CD14-positive monocyte (primary cell): Measurements from ENCODE around the gene PITPNC1. TPM values are rescaled to one million over a fixed set of nuclear protein-coding genes. Genes with fewer than 3 reads are reported as not detected.

ENCODE experiments used
- DNase-seq, 3 donors: peaks; one replicate each; pipeline ENCODE4 v3.0.0-alpha.2; 2011 to 2022
- H2AFZ ChIP-seq: 2 replicates; pipeline ENCODE4 v1.6.0; 2012; ENCODE audit warnings: mild to moderate bottlenecking, low read depth, low read length, inconsistent platforms; ENCODE audit not compliant: insufficient read depth, poor library complexity, severe bottlenecking
- H3K27ac ChIP-seq, 2 donors: 1 replicate in 1 of 2; 2 replicates in 1 of 2; pipeline ENCODE4 v1.5.1; 2012 to 2013; ENCODE audit warnings: low read length in 2 of 2, control low read depth in 1 of 2, inconsistent platforms in 1 of 2, low read depth in 1 of 2, mild to moderate bottlenecking in 1 of 2
- H3K27me3 ChIP-seq, 2 donors: one replicate each; pipeline versions ENCODE4 v1.6.0 to v1.6.1; 2011 to 2013; ENCODE audit warnings: low read length in 2 of 2; ENCODE audit not compliant: control insufficient read depth in 2 of 2, insufficient read depth in 2 of 2
- H3K36me3 ChIP-seq, 2 donors: replicated peaks in 1 of 2; 1 replicate in 1 of 2; 2 replicates in 1 of 2; pipeline versions ENCODE4 v1.5.1 to v1.6.1; 2012 to 2013; ENCODE audit warnings: low read length in 2 of 2, control low read depth in 1 of 2, inconsistent platforms in 1 of 2, mild to moderate bottlenecking in 1 of 2; ENCODE audit not compliant: insufficient read depth in 2 of 2, control insufficient read depth in 1 of 2
- H3K4me1 ChIP-seq, 2 donors: 1 replicate in 1 of 2; 2 replicates in 1 of 2; pipeline versions ENCODE4 v1.5.1 to v1.6.1; 2012 to 2013; ENCODE audit warnings: low read length in 2 of 2, control low read depth in 1 of 2, inconsistent platforms in 1 of 2, mild to moderate bottlenecking in 1 of 2, moderate library complexity in 1 of 2; ENCODE audit not compliant: insufficient read depth in 2 of 2, control insufficient read depth in 1 of 2
- H3K4me2 ChIP-seq: replicated peaks from 2 replicates; pipeline ENCODE3; 2012; ENCODE audit warnings: low read length, moderate library complexity, mild to moderate bottlenecking; ENCODE audit not compliant: poor library complexity, severe bottlenecking; ENCODE audit errors: extremely low read depth
- H3K4me3 ChIP-seq, 3 experiments: fragments of 200-600 bp in 1 of 3; sonication (generic) in 1 of 3; replicated peaks in 1 of 3; 1 replicate in 2 of 3; 2 replicates in 1 of 3; pipeline ENCODE4 v1.5.1; 2011 to 2013; ENCODE audit warnings: low read length in 3 of 3, mild to moderate bottlenecking in 3 of 3, control low read depth in 2 of 3, low read depth in 2 of 3, inconsistent platforms in 1 of 3, moderate library complexity in 1 of 3
- H3K79me2 ChIP-seq: 2 replicates; pipeline ENCODE4 v1.6.0; 2012; ENCODE audit warnings: mild to moderate bottlenecking, control low read depth, inconsistent platforms, low read length, moderate library complexity; ENCODE audit not compliant: insufficient read depth
- H3K9ac ChIP-seq: 2 replicates; pipeline ENCODE4 v1.6.0; 2017; ENCODE audit warnings: low read length, mild to moderate bottlenecking; ENCODE audit not compliant: insufficient read depth, poor library complexity, severe bottlenecking
- H3K9me3 ChIP-seq, 2 donors: replicated peaks in 1 of 2; 1 replicate in 1 of 2; 2 replicates in 1 of 2; pipeline versions ENCODE4 v1.5.1 to v1.6.1; 2012 to 2013; ENCODE audit warnings: low read length in 2 of 2, control low read depth in 1 of 2; ENCODE audit not compliant: control insufficient read depth in 1 of 2, insufficient read depth in 1 of 2
- H4K20me1 ChIP-seq: 2 replicates; pipeline ENCODE4 v1.6.0; 2012; ENCODE audit warnings: mild to moderate bottlenecking, low read length, control low read depth, moderate library complexity; ENCODE audit not compliant: insufficient read depth
- H3K27ac Mint-ChIP-seq, 7 donors: one replicate each; pipeline ENCODE4 v1.8.0; 2020; ENCODE audit warnings: mild to moderate bottlenecking in 7 of 7, mixed read lengths in 7 of 7, moderate library complexity in 6 of 7, inconsistent platforms in 2 of 7
- H3K27me3 Mint-ChIP-seq, 3 donors: one replicate each; pipeline ENCODE4 v1.8.0; 2021 to 2022; ENCODE audit warnings: low read depth in 3 of 3, mild to moderate bottlenecking in 3 of 3, mixed read lengths in 3 of 3, moderate library complexity in 3 of 3, inconsistent platforms in 1 of 3
- H3K36me3 Mint-ChIP-seq, 2 donors: one replicate each; pipeline ENCODE4 v1.8.0; 2020; ENCODE audit warnings: mixed read lengths in 2 of 2, inconsistent platforms in 1 of 2, mild to moderate bottlenecking in 1 of 2
- H3K4me1 Mint-ChIP-seq: one replicate; pipeline ENCODE4 v1.8.0; 2020; ENCODE audit warnings: mild to moderate bottlenecking, mixed read lengths
- H3K4me3 Mint-ChIP-seq, 2 donors: one replicate each; pipeline ENCODE4 v1.8.0; 2020; ENCODE audit warnings: mild to moderate bottlenecking in 2 of 2, mixed read lengths in 2 of 2, moderate library complexity in 1 of 2
- H3K9me3 Mint-ChIP-seq, 7 donors: one replicate each; pipeline ENCODE4 v1.8.0; 2020 to 2022; ENCODE audit warnings: mixed read lengths in 7 of 7, mild to moderate bottlenecking in 6 of 7, moderate library complexity in 6 of 7, inconsistent platforms in 2 of 7
- CTCF ChIP-seq: fragments of 200-600 bp; IDR thresholded peaks from one replicate; pipeline ENCODE4 v1.8.0; 2022; ENCODE audit warnings: antibody characterized with exemption, mild to moderate bottlenecking
- WGBS: methylation state at CpG from one replicate; pipeline ENCODE4 v1.1.5; 2013; ENCODE audit warnings: missing lambda C conversion rate; ENCODE audit not compliant: insufficient coverage; 5-methylcytosine and 5-hydroxymethylcytosine counted together
- intact Hi-C, 2 donors: fragments of 100-400 bp; cut with micrococcal nuclease; formaldehyde crosslinking; loops; one replicate each; pipeline versions ENCODE4 v1.15.0 to v1.15.1; 2023
- polyA plus RNA-seq, 3 donors: library from polyadenylated mRNA; depleted of rRNA in 1 of 3; unstranded in 2 of 3; stranded (reverse) in 1 of 3; fragments of 300-500 nt in 2 of 3; fragments of >200 nt in 1 of 3; fragmentation: Illumina TruSeq in 2 of 3; gene quantifications; 1 replicate in 2 of 3; 2 replicates in 1 of 3; pipeline ENCODE4 v1.2.3, GENCODE V29; 2012 to 2021

PITPNC1 gene
- polyA plus RNA-seq, 3 donors, result 18.5 to 31.0 (median 21.7) TPM

GRCh38 chr17:67461876-67462275 is 84.8 kb downstream of the PITPNC1 start:
- DNase-seq, result no peak
- WGBS, result 94% methylated on average over 1 of the region's 3 CpGs
- H3K4me3 ChIP-seq, result no peak overlapping the region
- no peak overlapping the region for H3K4me2 ChIP-seq
- peaks cover 0 to 2% of the 10 kb centered on the region in 2 donors for H3K4me1 ChIP-seq
- no peaks in the 10 kb centered on the region for H3K27me3 ChIP-seq
- H3K36me3 ChIP-seq, result no peaks in the 10 kb centered on the region
- no peak for TF ChIP-seq CTCF
- H2AFZ ChIP-seq, result no peak overlapping the region
- H3K79me2 ChIP-seq, result no peaks in the 10 kb centered on the region
- H3K9me3 Mint-ChIP-seq, result peaks cover 3 to 11% (median 7%) of the 10 kb centered on the region in 7 donors
- H3K27ac Mint-ChIP-seq, result no peak overlapping the region
- peaks cover 23% of the 10 kb centered on the region for H4K20me1 ChIP-seq
- peaks cover 0 to 2% (median 0%) of the 10 kb centered on the region in 3 donors for H3K27me3 Mint-ChIP-seq
- peaks cover 0 to 5% of the 10 kb centered on the region in 2 donors for H3K9me3 ChIP-seq
- intact Hi-C loops, result no loop called here
- no peak overlapping the region for H3K27ac ChIP-seq
- H3K4me1 Mint-ChIP-seq, result peaks cover 18% of the 10 kb centered on the region
- no peak overlapping the region for H3K4me3 Mint-ChIP-seq
- H3K9ac ChIP-seq, result no peak overlapping the region
- H3K36me3 Mint-ChIP-seq, result peaks cover 7 to 10% of the 10 kb centered on the region in 2 donors

GRCh38 chr17:67466251-67466796 is 89.2 kb downstream of the PITPNC1 start:
- Histone ChIP-seq H3K36me3 (no peaks in the 10 kb centered on the region), H3K27me3 (no peaks in the 10 kb centered on the region), H3K9me3 (no peaks in the 10 kb centered on the region), H3K4me1 (peaks cover 18 to 20% of the 10 kb centered on the region in 2 donors), H3K79me2 (peaks cover 4% of the 10 kb centered on the region), H3K27ac (no peak overlapping the region), H4K20me1 (peaks cover 27% of the 10 kb centered on the region), H2AFZ (no peak overlapping the region), H3K4me3 (no peak overlapping the region), H3K4me2 (no peak overlapping the region), H3K9ac (no peak overlapping the region)
- 94% methylated on average over 2 of the region's 4 CpGs for WGBS
- TF ChIP-seq CTCF, result no peak
- Mint-ChIP-seq H3K9me3 (no peaks in the 10 kb centered on the region), H3K27me3 (peaks cover 0 to 3% (median 2%) of the 10 kb centered on the region in 3 donors), H3K36me3 (peaks cover 0 to 3% of the 10 kb centered on the region in 2 donors), H3K27ac (peak overlapping the region in 1 of 7 donors; percentile 86), H3K4me1 (peaks cover 34% of the 10 kb centered on the region), H3K4me3 (no peak overlapping the region)
- intact Hi-C loops, result no loop called here
- DNase-seq, result no peak
